Mucosa of rectum (tissue), 2 donors: Measurements from ENCODE around the gene NME1.
A peak's percentile ranks its signal among the peaks of the same experiment; 100 is the strongest.

Experiments
- H3K27ac ChIP-seq, 2 donors: one replicate each; pipeline ENCODE4 v1.7.0; 2013; ENCODE audit warnings: inconsistent platforms in 2 of 2, low read depth in 2 of 2, low read length in 2 of 2
- H3K27me3 ChIP-seq, 2 donors: one replicate each; pipeline ENCODE4 v1.7.0; 2013; ENCODE audit warnings: low read length in 2 of 2; ENCODE audit not compliant: control insufficient read depth in 2 of 2, insufficient read depth in 2 of 2
- H3K36me3 ChIP-seq, 2 donors: one replicate each; pipeline ENCODE4 v1.7.0; 2013; ENCODE audit warnings: low read length in 2 of 2; ENCODE audit not compliant: control insufficient read depth in 2 of 2, insufficient read depth in 2 of 2
- H3K4me1 ChIP-seq, 2 donors: one replicate each; pipeline ENCODE4 v1.7.0; 2013; ENCODE audit warnings: low read length in 2 of 2, mild to moderate bottlenecking in 1 of 2; ENCODE audit not compliant: control insufficient read depth in 2 of 2, insufficient read depth in 2 of 2
- H3K4me3 ChIP-seq, 2 donors: one replicate each; pipeline ENCODE4 v1.7.0; 2013; ENCODE audit warnings: low read length in 2 of 2
- H3K9ac ChIP-seq, 2 donors: one replicate each; pipeline ENCODE4 v1.7.0; 2013; ENCODE audit warnings: low read length in 2 of 2, low read depth in 1 of 2, mild to moderate bottlenecking in 1 of 2
- H3K9me3 ChIP-seq, 2 donors: one replicate each; pipeline ENCODE4 v1.7.0; 2013; ENCODE audit warnings: low read length in 2 of 2; ENCODE audit not compliant: control insufficient read depth in 2 of 2
- donor health status: healthy.
- donor health status: Normal muscosa, but diverticular disease.

Gene NME1

DNA sequence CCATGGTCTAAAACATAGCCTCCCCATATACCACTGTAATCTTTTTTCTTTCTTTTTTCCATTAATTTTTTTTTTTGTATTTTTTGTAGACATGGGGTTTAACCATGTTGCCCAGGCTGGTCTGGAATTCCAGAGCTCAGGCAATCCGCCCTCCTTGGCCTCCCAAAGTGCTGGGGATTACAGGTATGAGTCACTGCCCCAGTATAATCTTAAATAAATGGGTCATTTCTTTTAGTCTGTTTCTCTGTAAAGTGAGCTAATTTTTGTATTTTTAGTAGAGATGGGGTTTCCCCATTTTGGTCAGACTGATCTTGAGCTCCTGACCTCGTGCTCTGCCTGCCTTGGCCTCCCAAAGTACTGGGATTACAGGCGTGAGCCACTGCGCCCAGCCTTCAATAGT is 5.7 kb upstream of the NME1 start:
- Histone ChIP-seq H3K9me3 (no peaks in the 10 kb centered on the region), H3K27me3 (no peaks in the 10 kb centered on the region), H3K9ac (no peak overlapping the region), H3K27ac (no peak overlapping the region), H3K4me3 (no peak overlapping the region), H3K4me1 (peaks cover 2% of the 10 kb centered on the region in 2 donors), H3K36me3 (no peaks in the 10 kb centered on the region)

DNA sequence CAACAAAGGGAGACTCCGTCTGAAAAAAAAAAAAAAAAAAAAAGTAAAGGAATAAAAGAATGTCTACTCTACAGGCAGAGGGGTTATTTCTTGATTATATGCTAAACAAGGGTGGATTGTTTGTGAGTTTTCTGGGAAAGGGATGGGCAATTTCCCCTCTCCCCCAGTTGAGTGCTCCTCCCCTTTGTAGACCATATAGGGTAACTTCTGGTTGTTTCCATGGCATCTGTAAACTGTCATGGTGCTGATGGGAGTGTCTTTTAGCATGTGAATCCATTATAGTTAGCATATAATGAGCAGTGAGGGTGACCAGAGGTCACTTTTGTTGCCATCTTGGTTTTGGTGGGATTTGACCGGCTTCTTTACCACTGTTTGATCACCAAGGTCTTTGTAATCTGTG is 4.2 kb upstream of the NME1 start:
- Histone ChIP-seq H3K36me3 (no peaks in the 10 kb centered on the region), H3K27me3 (no peaks in the 10 kb centered on the region), H3K9ac (no peak overlapping the region), H3K4me1 (peaks cover 4 to 10% of the 10 kb centered on the region in 2 donors), H3K4me3 (no peak overlapping the region), H3K9me3 (no peaks in the 10 kb centered on the region), H3K27ac (no peak overlapping the region)

DNA sequence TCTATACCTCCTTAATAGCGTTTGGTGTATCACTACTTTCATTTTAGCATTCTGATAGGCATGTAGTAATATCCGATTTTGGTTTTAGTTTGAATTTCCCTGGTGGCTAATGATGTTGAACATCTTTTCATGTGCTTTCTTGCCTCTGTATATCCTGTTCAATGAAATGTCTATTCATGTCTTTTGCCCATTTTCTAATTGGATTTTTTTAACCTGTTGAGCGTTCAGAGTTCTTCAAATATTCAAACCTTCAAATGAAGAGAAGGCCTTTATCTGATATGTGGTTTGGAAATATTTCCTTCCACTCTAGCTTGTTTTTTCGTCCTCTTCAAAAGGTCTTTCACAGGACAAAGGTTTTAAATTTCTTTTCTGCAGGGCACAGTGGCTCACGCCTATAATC is 2.4 kb upstream of the NME1 start:
- no peaks in the 10 kb centered on the region for H3K9me3 ChIP-seq

DNA sequence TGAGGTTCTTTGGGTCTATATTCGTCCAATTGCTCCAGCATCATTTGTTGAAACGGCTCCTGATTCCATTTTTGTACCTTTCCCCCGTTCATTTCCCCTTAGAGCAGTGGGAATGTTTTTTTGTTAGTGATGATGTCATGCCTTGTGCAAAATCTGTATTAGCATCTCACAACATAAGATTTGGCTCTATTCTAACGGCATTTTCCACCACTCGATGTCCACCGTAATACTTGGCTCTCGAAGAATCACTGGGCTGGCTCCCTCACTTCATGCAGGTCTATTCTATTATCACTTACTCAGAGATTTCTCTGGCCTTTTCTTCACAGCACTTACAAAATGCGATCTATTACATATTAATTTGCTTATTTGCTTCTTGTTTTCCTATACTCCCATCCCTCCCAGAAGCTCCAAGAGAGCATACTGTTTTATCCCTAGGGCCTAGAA is 571 bp upstream of the NME1 start:
- no peaks in the 10 kb centered on the region for H3K27me3 ChIP-seq
- H3K4me1 ChIP-seq, result peaks cover 12 to 16% of the 10 kb centered on the region in 2 donors
- peak overlapping the region; percentile 80 to 92 for H3K27ac ChIP-seq
- peaks cover 0 to 7% of the 10 kb centered on the region in 2 donors for H3K36me3 ChIP-seq
- peak overlapping the region; percentile 57 to 94 for H3K4me3 ChIP-seq
- no peaks in the 10 kb centered on the region for H3K9me3 ChIP-seq
- H3K9ac ChIP-seq, result peak overlapping the region; percentile 74 to 93

More for the DNA sequence above, 2.4 kb upstream of the NME1 start:
- Histone ChIP-seq H3K27ac (no peak overlapping the region), H3K9ac (no peak overlapping the region), H3K4me3 (no peak overlapping the region), H3K36me3 (no peaks in the 10 kb centered on the region), H3K4me1 (peaks cover 12 to 16% of the 10 kb centered on the region in 2 donors), H3K27me3 (no peaks in the 10 kb centered on the region)

DNA sequence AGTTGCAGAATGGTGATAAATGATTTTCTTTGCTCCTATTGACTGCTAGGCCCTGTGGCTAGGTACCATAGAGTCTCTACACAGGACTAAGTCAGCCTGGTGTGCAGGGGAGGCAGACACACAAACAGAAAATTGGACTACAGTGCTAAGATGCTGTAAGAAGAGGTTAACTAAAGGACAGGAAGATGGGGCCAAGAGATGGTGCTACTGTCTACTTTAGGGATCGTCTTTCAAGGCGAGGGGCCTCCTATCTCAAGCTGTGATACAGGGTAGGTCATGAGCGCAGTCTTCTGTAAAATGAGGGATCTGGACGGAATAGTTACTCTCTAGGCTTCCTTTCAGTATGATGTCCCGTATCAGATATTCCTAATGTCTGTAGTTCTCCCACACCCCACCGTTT is 817 bp downstream of the NME1 start:
- Histone ChIP-seq H3K9me3 (no peaks in the 10 kb centered on the region), H3K36me3 (peaks cover 0 to 7% of the 10 kb centered on the region in 2 donors), H3K4me1 (peaks cover 12 to 16% of the 10 kb centered on the region in 2 donors), H3K9ac (peak overlapping the region; percentile 65 to 82), H3K4me3 (peak overlapping the region; percentile 76 to 94), H3K27me3 (no peaks in the 10 kb centered on the region), H3K27ac (no peak overlapping the region)

DNA sequence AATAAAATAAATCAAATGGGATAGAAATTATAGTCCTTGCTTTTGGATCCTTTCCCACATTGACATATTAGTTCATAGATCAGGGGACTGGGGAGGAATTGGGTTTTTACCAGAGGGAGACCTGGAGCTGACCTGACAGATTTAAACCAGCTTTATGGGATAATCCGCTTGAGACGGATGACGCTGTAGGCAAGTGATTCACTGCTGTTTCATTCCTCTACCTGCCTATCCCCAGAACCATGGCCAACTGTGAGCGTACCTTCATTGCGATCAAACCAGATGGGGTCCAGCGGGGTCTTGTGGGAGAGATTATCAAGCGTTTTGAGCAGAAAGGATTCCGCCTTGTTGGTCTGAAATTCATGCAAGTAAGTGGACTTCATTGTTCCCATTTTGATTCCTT is 2.1 kb downstream of the NME1 start:
- Histone ChIP-seq H3K9me3 (no peaks in the 10 kb centered on the region), H3K36me3 (peaks cover 0 to 11% of the 10 kb centered on the region in 2 donors), H3K27me3 (no peaks in the 10 kb centered on the region), H3K9ac (no peak overlapping the region), H3K27ac (no peak overlapping the region), H3K4me3 (no peak overlapping the region), H3K4me1 (peaks cover 12 to 16% of the 10 kb centered on the region in 2 donors)

DNA sequence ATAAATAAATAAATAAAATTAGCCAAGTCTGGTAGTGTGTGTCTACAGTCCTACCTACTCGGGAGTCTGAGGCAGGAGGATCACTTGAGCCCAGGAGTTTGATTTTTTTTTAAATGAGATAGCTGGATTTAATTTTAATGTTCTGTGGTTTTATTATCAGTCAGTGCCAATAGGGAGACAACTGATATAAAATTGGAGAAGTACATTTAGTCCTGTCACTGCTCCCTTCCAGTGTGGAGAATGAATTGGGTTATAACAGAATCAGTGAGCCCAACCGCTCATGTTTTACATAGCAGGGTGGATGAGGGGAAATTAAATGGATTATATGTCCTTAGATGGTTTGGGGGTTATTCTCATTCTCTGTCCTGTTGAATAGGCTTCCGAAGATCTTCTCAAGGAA is 6.2 kb downstream of the NME1 start:
- no peak overlapping the region for H3K9ac ChIP-seq
- H3K4me1 ChIP-seq, result peaks cover 2 to 3% of the 10 kb centered on the region in 2 donors
- H3K27me3 ChIP-seq, result no peaks in the 10 kb centered on the region
- no peaks in the 10 kb centered on the region for H3K9me3 ChIP-seq
- peaks cover 11 to 26% of the 10 kb centered on the region in 2 donors for H3K36me3 ChIP-seq
- no peak overlapping the region for H3K27ac ChIP-seq
- H3K4me3 ChIP-seq, result no peak overlapping the region

DNA sequence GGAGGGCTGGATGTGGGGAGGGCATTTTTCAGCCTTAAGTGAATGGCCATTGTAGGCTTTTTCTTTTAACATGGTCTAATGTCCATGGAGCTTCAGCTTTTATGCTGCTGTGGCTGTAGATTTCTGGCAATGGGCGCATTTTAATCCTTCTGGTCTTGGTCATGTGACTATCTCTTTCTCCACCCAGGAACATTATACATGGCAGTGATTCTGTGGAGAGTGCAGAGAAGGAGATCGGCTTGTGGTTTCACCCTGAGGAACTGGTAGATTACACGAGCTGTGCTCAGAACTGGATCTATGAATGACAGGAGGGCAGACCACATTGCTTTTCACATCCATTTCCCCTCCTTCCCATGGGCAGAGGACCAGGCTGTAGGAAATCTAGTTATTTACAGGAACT is 8.2 kb downstream of the NME1 start:
- Histone ChIP-seq H3K9ac (no peak overlapping the region), H3K4me1 (peaks cover 6 to 7% of the 10 kb centered on the region in 2 donors), H3K4me3 (no peak overlapping the region), H3K27me3 (no peaks in the 10 kb centered on the region), H3K36me3 (peaks cover 11 to 26% of the 10 kb centered on the region in 2 donors), H3K27ac (no peak overlapping the region), H3K9me3 (no peaks in the 10 kb centered on the region)

DNA sequence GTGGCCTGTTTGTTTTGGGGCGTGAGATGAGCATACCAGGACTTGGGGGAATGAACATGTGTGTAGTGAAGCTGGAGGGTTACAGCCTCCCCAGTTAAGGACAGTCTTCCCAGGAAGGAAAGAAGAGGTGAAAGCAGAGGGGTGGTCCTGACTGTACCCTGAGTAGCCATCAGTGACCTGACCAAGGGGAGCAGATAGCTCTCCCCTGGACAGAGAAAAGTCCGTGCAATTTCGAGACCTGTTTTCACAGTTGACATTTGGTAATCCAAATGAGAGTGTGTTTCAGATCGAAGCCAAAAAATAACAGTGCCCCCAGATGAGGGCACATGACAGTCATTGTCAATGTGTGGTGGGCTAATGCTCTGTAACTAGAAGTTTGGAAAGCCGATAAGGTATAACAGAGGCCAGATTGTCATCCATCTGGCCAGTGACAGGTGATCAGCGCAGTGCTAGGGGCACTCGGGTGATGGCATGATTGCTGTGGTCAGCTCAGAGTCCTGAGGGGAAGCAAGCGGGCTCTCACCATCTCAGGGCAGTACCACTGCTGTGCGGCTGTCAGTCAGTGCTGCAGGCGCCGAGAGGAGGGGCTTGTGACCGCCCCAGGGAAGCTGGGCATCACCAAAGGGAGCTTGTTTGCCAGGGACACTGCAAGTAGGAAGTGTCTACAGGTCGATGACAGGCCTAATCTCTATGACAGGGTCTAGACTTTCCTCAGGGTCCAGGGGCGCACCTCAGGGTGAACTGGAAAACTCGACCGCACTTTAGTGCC is 11.7 kb downstream of the NME1 start:
- Histone ChIP-seq H3K27ac (peak overlapping the region; percentile 91 to 96), H3K9ac (peak overlapping the region; percentile 92 to 97)

DNA sequence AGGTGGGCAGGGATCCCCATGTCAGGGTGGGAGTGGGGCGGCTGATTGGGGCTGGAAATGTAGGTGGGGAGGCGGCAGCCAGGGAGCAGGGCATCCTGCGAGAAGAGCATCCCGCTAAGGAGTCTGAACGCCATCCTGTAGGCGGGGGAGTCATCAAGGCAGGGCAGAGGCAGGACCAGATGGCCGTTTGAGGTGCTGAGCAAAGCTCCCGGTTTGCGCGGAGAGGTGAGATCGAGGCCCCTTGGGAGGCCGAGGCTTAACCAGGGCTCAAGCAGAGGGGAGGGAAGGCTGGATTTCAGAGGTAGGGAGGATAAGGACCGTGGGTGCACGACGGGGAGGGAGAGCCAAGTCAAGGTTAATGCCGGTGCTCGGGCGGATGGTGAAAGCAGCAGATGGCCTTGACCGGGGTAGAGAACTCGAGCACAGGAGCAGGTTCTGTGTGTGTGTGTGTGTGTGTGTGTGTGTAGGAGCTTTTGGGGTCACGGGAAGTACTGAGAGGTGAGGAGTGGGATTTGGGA is 12.4 kb downstream of the NME1 start:
- peaks cover 13 to 18% of the 10 kb centered on the region in 2 donors for H3K4me1 ChIP-seq
- H3K27me3 ChIP-seq, result no peaks in the 10 kb centered on the region

More for the DNA sequence above, 11.7 kb downstream of the NME1 start:
- Histone ChIP-seq H3K4me3 (peak overlapping the region; percentile 89 to 90), H3K27me3 (no peaks in the 10 kb centered on the region), H3K36me3 (peaks cover 11 to 22% of the 10 kb centered on the region in 2 donors), H3K9me3 (no peaks in the 10 kb centered on the region), H3K4me1 (peaks cover 11 to 14% of the 10 kb centered on the region in 2 donors)

More for the DNA sequence above, 12.4 kb downstream of the NME1 start:
- H3K36me3 ChIP-seq, result peaks cover 13 to 23% of the 10 kb centered on the region in 2 donors
- H3K9ac ChIP-seq, result peak overlapping the region; percentile 92 to 97
- peak overlapping the region; percentile 89 to 90 for H3K4me3 ChIP-seq
- H3K27ac ChIP-seq, result peak overlapping the region; percentile 91 to 96
- no peaks in the 10 kb centered on the region for H3K9me3 ChIP-seq
